IMR-90 (cell line): Measurements from ENCODE around the gene SEMA6A.

Experiments
- RAD21 ChIP-seq: IDR thresholded peaks from 2 replicates; pipeline ENCODE4 v1.6.1; 2012; ENCODE audit warnings: low read length, improper control_type of control experiment
- TF ChIP-seq, protein P1 (sequence below): conservative IDR thresholded peaks from 2 replicates; pipeline ENCODE4 v1.5.1; 2012; ENCODE audit warnings: mild to moderate bottlenecking, low read depth, low read length, improper control_type of control experiment

- TF ChIP-seq, protein P1, sequence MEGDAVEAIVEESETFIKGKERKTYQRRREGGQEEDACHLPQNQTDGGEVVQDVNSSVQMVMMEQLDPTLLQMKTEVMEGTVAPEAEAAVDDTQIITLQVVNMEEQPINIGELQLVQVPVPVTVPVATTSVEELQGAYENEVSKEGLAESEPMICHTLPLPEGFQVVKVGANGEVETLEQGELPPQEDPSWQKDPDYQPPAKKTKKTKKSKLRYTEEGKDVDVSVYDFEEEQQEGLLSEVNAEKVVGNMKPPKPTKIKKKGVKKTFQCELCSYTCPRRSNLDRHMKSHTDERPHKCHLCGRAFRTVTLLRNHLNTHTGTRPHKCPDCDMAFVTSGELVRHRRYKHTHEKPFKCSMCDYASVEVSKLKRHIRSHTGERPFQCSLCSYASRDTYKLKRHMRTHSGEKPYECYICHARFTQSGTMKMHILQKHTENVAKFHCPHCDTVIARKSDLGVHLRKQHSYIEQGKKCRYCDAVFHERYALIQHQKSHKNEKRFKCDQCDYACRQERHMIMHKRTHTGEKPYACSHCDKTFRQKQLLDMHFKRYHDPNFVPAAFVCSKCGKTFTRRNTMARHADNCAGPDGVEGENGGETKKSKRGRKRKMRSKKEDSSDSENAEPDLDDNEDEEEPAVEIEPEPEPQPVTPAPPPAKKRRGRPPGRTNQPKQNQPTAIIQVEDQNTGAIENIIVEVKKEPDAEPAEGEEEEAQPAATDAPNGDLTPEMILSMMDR: no peak
- TF ChIP-seq RAD21: no peak
Measured at GRCh38 chr5:116517488-116517887, 57.1 kb downstream of the SEMA6A start.
